ENCODE data around the gene IKZF3.
"Not testable (repeated sequence)": the region's sequence is repeated elsewhere in the genome, so short reads cannot be mapped to it uniquely, and the experiment has no call there.

The IKZF3 gene

GRCh38 chr17:39855911-39856649 lies 8.0 kb downstream of the IKZF3 start:
- DNase-seq = not testable (repeated sequence)

- DNase-seq = no peak
These were observed 9.2 kb downstream of the IKZF3 start for GRCh38 chr17:39854909-39855308.

GRCh38 chr17:39852239-39852638 lies 11.9 kb downstream of the IKZF3 start:
- no peak for DNase-seq

GRCh38 chr17:39850186-39850585 lies 13.9 kb downstream of the IKZF3 start:
- not testable (repeated sequence) for DNase-seq

- DNase-seq = no peak
These were observed 15.5 kb downstream of the IKZF3 start for GRCh38 chr17:39848600-39848999.

- no peak for DNase-seq
These were observed 17.9 kb downstream of the IKZF3 start for GRCh38 chr17:39846205-39846604.

GRCh38 chr17:39845052-39845846 lies 18.9 kb downstream of the IKZF3 start:
- DNase-seq = no peak

GRCh38 chr17:39841134-39841683 lies 22.9 kb downstream of the IKZF3 start:
- DNase-seq = no peak

GRCh38 chr17:39838784-39839183 lies 25.3 kb downstream of the IKZF3 start:
- DNase-seq = no peak

GRCh38 chr17:39838057-39838456 lies 26.1 kb downstream of the IKZF3 start:
- DNase-seq = no peak

- DNase-seq = no peak
These were observed 28.0 kb downstream of the IKZF3 start for GRCh38 chr17:39836117-39836516.

GRCh38 chr17:39835038-39835786 lies 28.9 kb downstream of the IKZF3 start:
- no peak for DNase-seq

- no peak for DNase-seq
These were observed 30.1 kb downstream of the IKZF3 start for GRCh38 chr17:39834017-39834416.

- no peak for DNase-seq
These were observed 32.5 kb downstream of the IKZF3 start for GRCh38 chr17:39831588-39831987.

- no peak for DNase-seq
These were observed 35.7 kb downstream of the IKZF3 start for GRCh38 chr17:39828443-39828842.

GRCh38 chr17:39826334-39826733 lies 37.8 kb downstream of the IKZF3 start:
- no peak for DNase-seq

- DNase-seq = no peak
These were observed 40.6 kb downstream of the IKZF3 start for GRCh38 chr17:39823407-39824054.

GRCh38 chr17:39822051-39822451 lies 42.1 kb downstream of the IKZF3 start:
- DNase-seq = no peak

- DNase-seq = no peak
These were observed 43.1 kb downstream of the IKZF3 start for GRCh38 chr17:39820987-39821386.

GRCh38 chr17:39820541-39820940 lies 43.6 kb downstream of the IKZF3 start:
- DNase-seq = no peak

GRCh38 chr17:39818358-39819000 lies 45.6 kb downstream of the IKZF3 start:
- DNase-seq = no peak

GRCh38 chr17:39816272-39816671 lies 47.8 kb downstream of the IKZF3 start:
- no peak for DNase-seq
